Pancreas (tissue), 10 donors: ENCODE measurements around the gene DGKD. TPM values are rescaled to one million over a fixed set of nuclear protein-coding genes. Genes with fewer than 3 reads are reported as not detected.

Experiments used
- ATAC-seq, 4 donors: fragments of 200-7000 bp; cut with Tn5 transposase; one replicate each; pipeline versions ENCODE4 v1.8.0 to v1.9.1; 2020; ENCODE audit warnings: mild to moderate bottlenecking in 4 of 4, moderate library complexity in 4 of 4
- DNase-seq, 6 donors: peaks; one replicate each; pipeline ENCODE4 v3.0.0-alpha.2; 2020
- FAIRE-seq: peaks from 2 replicates; lab custom pipeline; 2012; peaks lifted over from hg19 to GRCh38; lab: Jason Lieb, UNC
- H3K27ac ChIP-seq, 4 donors: fragments of 200-600 bp; sonication (generic); 1 replicate in 3 of 4; 2 replicates in 1 of 4; pipeline versions ENCODE4 v1.5.0 to v1.8.0; 2020
- H3K27me3 ChIP-seq, 4 donors: fragments of 200-600 bp; one replicate each; pipeline ENCODE4 v1.8.0; 2021
- H3K36me3 ChIP-seq, 3 donors: fragments of 200-600 bp; sonication (generic) in 1 of 3; one replicate each; pipeline versions ENCODE4 v1.5.0 to v1.8.0; 2020 to 2021
- H3K4me1 ChIP-seq, 3 donors: fragments of 200-600 bp; one replicate each; pipeline ENCODE4 v1.8.0; 2021
- H3K4me3 ChIP-seq, 4 donors: fragments of 200-600 bp; sonication (generic) in 2 of 4; one replicate each; pipeline versions ENCODE4 v1.5.0 to v1.8.0; 2020 to 2021
- H3K9me3 ChIP-seq, 4 donors: fragments of 200-600 bp; one replicate each; pipeline ENCODE4 v1.8.0; 2021
- WGBS, 2 donors: extraction: QIAGEN DNeasy Blood & Tissue Kit; methylation state at CpG; one replicate each; pipeline ENCODE4 v1.1.7; 2013; 5-methylcytosine and 5-hydroxymethylcytosine counted together
- intact Hi-C, 3 donors: fragments of 100-400 bp; cut with DNase I; formaldehyde crosslinking; loops; one replicate each; pipeline versions ENCODE4 v1.11.1 to v1.14.2; 2022
- polyA plus RNA-seq, 2 donors: library from polyadenylated mRNA; stranded (reverse); fragments of 200-250 nt; gene quantifications; one replicate each; pipeline ENCODE4 v1.2.3, GENCODE V29; 2013
- total RNA-seq, 6 donors: library from RNA; stranded (reverse); fragmentation: NEBNext Ultra II Directional in 4 of 6; extraction: Animal tissue kit (Norgen Biotek cat#: 25700) in 4 of 6; gene quantifications; one replicate each; pipeline versions ENCODE4 v1.2.1 to v1.2.4, GENCODE V29; 2021 to 2023
- TF ChIP-seq, protein P1 (sequence below), 4 donors: fragments of 200-600 bp; sonication (generic) in 3 of 4; IDR thresholded peaks; one replicate each; pipeline versions ENCODE4 v1.5.0 to v1.8.0; 2021; ENCODE audit warnings: antibody characterized with exemption in 4 of 4
- donor health status: healthy with polysubstance abuse.
- donor health status: DM: no; HTN: no; CAD: no; lungs with moderate emphysema.
- donor health status: DM: no; HTN: no; CAD: no.
- donor health status: control.
- donor health status: control.
- donor health status: Bipolar disorder and iron deficiency.
- donor health status: DM: yes; HTN: yes; CAD: no.
- donor health status: DM: no; HTN: no; CAD: no.
- donor health status: DM: no; HTN: no; CAD: no.
- donor health status: DM: yes; HTN: yes; CAD: no.

The DGKD gene
- total and polyA plus RNA-seq, 8 donors = 6.7 to 16.3 (median 8.9) TPM

DNA sequence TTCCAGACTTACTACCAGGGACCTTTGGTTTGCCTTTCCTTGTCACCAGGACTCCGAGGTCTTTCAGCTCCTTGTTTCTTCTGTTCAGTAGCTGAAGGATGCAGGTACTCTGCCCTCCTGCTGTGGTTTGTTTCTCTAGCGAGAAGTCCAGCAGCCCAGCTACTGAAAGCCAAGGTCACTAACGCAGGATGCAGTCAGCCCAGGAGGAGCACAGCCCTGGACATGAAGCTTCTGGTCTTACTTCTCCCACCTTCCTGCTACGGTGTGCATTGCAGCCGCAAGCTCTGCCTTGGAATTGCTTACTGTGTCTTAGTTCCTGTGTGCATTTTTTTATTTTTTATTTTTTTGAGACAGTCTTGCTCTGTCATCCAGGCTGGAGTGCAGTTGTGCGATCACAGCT is 62.4 kb downstream of the DGKD start:
- intact Hi-C loops = no loop called here
- no peaks in the 10 kb centered on the region for H3K9me3 ChIP-seq
- no peak overlapping the region for H3K4me3 ChIP-seq
- DNase-seq = no peak
- WGBS, 2 donors = 75 to 84% methylated on average over 6 of the region's 6 CpGs
- peak in 1 of 4 donors; percentile 27 for ATAC-seq
- no peak for FAIRE-seq
- H3K27ac ChIP-seq = no peak overlapping the region
- no peaks in the 10 kb centered on the region for H3K36me3 ChIP-seq
- peaks cover 0 to 16% (median 0%) of the 10 kb centered on the region in 3 donors for H3K4me1 ChIP-seq
- TF ChIP-seq, protein P1, sequence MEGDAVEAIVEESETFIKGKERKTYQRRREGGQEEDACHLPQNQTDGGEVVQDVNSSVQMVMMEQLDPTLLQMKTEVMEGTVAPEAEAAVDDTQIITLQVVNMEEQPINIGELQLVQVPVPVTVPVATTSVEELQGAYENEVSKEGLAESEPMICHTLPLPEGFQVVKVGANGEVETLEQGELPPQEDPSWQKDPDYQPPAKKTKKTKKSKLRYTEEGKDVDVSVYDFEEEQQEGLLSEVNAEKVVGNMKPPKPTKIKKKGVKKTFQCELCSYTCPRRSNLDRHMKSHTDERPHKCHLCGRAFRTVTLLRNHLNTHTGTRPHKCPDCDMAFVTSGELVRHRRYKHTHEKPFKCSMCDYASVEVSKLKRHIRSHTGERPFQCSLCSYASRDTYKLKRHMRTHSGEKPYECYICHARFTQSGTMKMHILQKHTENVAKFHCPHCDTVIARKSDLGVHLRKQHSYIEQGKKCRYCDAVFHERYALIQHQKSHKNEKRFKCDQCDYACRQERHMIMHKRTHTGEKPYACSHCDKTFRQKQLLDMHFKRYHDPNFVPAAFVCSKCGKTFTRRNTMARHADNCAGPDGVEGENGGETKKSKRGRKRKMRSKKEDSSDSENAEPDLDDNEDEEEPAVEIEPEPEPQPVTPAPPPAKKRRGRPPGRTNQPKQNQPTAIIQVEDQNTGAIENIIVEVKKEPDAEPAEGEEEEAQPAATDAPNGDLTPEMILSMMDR (IDR thresholded peaks at IDR 0.05) = no peak
- H3K27me3 ChIP-seq = no peaks in the 10 kb centered on the region

DNA sequence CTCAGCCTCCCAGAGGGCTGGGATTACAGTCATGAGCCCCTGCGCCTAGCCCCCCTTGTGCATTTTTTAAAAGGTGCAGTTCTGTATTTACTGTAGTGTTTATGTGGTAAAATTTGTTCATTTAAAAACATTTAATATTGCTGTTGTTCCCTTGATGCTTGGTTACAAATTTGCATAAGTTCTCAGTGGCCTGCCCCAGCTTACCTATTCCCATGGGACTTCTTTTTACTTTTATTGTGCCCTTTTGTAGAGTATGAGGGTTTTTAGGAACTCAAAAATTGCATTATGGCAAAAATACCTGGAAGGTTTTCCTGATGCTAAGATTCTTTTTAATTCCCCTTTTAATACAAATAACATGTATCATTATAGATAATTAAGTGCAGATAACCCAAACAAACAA is 63.0 kb downstream of the DGKD start:
- intact Hi-C loops = no loop called here
- DNase-seq = no peak
- peaks cover 0 to 16% (median 0%) of the 10 kb centered on the region in 3 donors for H3K4me1 ChIP-seq

DNA sequence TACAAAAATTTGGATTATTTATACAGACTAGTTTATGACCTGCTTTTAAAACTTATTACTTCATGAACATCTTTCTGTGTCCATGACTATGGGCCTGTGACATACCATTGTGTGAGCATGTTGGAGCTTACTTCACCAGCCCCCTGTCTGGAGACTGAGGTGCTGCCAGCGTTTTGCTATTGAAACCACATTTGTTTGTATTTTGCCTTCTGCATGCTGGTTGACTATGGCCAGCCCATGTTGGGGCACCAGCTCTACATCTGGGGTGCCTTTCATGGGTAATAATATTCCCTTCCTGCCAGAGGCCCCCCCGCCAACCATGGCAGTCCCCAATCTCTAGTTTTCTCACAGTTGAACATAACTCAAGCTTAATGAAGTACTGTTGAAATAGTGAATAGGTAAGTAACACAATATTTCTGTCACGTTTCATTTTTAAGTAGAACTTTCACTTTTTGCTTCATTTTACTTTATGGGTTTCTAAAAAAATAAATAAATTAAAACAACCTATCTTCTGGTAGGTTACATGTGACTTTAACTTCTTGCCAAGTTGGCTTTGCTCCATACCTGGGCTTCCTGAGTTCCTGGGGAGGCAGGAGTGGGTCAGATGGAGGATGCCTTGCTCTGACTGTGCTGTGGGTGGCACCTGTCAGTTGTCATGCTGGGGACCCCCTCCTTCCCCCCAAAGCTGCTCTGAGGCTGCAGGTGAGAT is 63.9 kb downstream of the DGKD start:
- H3K4me3 ChIP-seq = no peak overlapping the region
- FAIRE-seq (no peak), DNase-seq (no peak), ATAC-seq (no peak)
- no peaks in the 10 kb centered on the region for H3K36me3 ChIP-seq
- H3K27ac ChIP-seq = no peak overlapping the region
- peaks cover 0 to 16% (median 0%) of the 10 kb centered on the region in 3 donors for H3K4me1 ChIP-seq
- H3K9me3 ChIP-seq = no peaks in the 10 kb centered on the region
- WGBS, 2 donors = 88 to 91% methylated on average over 3 of the region's 3 CpGs
- TF ChIP-seq, protein P1 (IDR thresholded peaks at IDR 0.05) = no peak
- intact Hi-C loops = no loop called here
- H3K27me3 ChIP-seq = no peaks in the 10 kb centered on the region

More for the DNA sequence above, 63.0 kb downstream of the DGKD start:
- FAIRE-seq (no peak), ATAC-seq (no peak)
- Histone ChIP-seq H3K27me3 (no peaks in the 10 kb centered on the region), H3K36me3 (no peaks in the 10 kb centered on the region), H3K9me3 (no peaks in the 10 kb centered on the region), H3K27ac (no peak overlapping the region), H3K4me3 (no peak overlapping the region)
- TF ChIP-seq, protein P1 (IDR thresholded peaks at IDR 0.05) = no peak
- 98 to 100% methylated on average over 1 of the region's 1 CpG for WGBS, 2 donors

DNA sequence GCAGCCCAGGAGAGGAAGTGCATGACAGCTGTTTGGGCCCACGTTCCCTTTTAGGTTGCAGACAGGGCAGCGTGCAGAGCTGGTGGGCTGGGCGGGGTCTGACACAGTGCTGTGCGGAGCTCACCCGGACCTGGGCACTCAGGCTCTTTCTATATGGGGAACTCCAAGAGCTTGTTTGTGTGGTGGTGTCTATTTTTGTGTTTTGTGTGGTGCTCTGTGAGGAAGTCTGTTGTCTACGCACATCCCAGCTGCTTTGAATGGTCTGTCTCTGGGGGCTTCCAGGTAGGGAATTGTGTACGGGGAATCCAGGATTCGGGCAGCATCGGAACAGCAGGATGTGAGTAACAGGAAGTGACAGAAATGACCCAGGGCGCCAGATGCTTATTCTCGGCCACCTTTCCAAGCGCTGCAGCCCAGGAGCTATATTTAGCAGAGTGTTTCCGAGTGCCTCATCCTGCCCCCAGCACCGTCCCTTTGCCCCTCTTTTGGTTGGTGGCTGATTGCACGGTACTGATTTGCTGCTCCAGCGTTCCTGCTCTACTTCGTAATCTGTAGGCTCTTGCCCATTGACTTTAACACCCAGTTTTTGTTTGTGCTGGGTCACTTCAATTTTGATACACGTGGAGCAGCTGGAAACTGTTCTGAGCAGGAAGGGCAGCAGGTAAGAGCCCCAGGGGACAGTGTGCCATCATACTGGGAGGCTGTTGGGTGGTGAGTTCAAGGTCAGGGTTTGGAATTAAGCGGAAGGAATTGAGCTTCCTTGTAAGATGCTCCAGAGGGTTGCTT is 64.7 kb downstream of the DGKD start:
- Histone ChIP-seq H3K4me3 (no peak overlapping the region), H3K36me3 (no peaks in the 10 kb centered on the region), H3K4me1 (peaks cover 0 to 14% (median 0%) of the 10 kb centered on the region in 3 donors), H3K27ac (no peak overlapping the region), H3K27me3 (no peaks in the 10 kb centered on the region), H3K9me3 (no peaks in the 10 kb centered on the region)
- 86 to 87% methylated on average over 19 of the region's 19 CpGs for WGBS, 2 donors
- FAIRE-seq (no peak), ATAC-seq (no peak), DNase-seq (no peak)
- TF ChIP-seq, protein P1 (IDR thresholded peaks at IDR 0.05) = no peak
- intact Hi-C loops = no loop called here
